HL-60/S4 treated with phorbol 12-myristate 13-acetate at 8.2 ng/mL for 4 days and 3 days (cell line): ENCODE measurements around the gene RFX3.

Experiments
- in situ Hi-C: fragments of 300-500 bp; cut with MboI; formaldehyde crosslinking; loops from 2 replicates; pipeline ENCODE4 v1.15.0; 2022; ENCODE audit warnings: low sequenced_read_pairs

RFX3 gene

GRCh38 chr9:3241290-3241689, 284.5 kb downstream of the RFX3 start:
- in situ Hi-C loops = loop anchor here (25.0 kb wide), 1 partner anchor 196 kb away; no protein-coding TSS in a partner anchor

- in situ Hi-C loops = loop anchor here (25.0 kb wide), 1 partner anchor 197 kb away; no protein-coding TSS in a partner anchor
Measured at GRCh38 chr9:3240656-3241268, 285.0 kb downstream of the RFX3 start.

- in situ Hi-C loops = loop anchor here (25.0 kb wide), 1 partner anchor 198 kb away; no protein-coding TSS in a partner anchor
Measured at GRCh38 chr9:3239240-3239639, 286.6 kb downstream of the RFX3 start.

- in situ Hi-C loops = loop anchor here (25.0 kb wide), 1 partner anchor 199 kb away; no protein-coding TSS in a partner anchor
Measured at GRCh38 chr9:3238236-3238635, 287.6 kb downstream of the RFX3 start.

- in situ Hi-C loops = loop anchor here (25.0 kb wide), 1 partner anchor 200 kb away; no protein-coding TSS in a partner anchor
Measured at GRCh38 chr9:3237121-3237520, 288.7 kb downstream of the RFX3 start.

- in situ Hi-C loops = loop anchor here (25.0 kb wide), 1 partner anchor 202 kb away; no protein-coding TSS in a partner anchor
Measured at GRCh38 chr9:3235497-3235896, 290.3 kb downstream of the RFX3 start.

GRCh38 chr9:3224931-3225330, 300.9 kb downstream of the RFX3 start:
- in situ Hi-C loops = loop anchor here (25.0 kb wide), 1 partner anchor 212 kb away; no protein-coding TSS in a partner anchor

GRCh38 chr9:3215658-3216057, 310.1 kb downstream of the RFX3 start:
- in situ Hi-C loops = no loop called here

- in situ Hi-C loops = no loop called here
Measured at GRCh38 chr9:3214741-3215140, 311.1 kb downstream of the RFX3 start.

GRCh38 chr9:3205421-3206095, 320.2 kb downstream of the RFX3 start:
- in situ Hi-C loops = no loop called here

- in situ Hi-C loops = no loop called here
Measured at GRCh38 chr9:3200331-3200774, 325.4 kb downstream of the RFX3 start.

- in situ Hi-C loops = no loop called here
Measured at GRCh38 chr9:3193791-3194190, 332.0 kb downstream of the RFX3 start.

GRCh38 chr9:3191715-3192114, 334.1 kb downstream of the RFX3 start:
- in situ Hi-C loops = no loop called here

GRCh38 chr9:3189113-3189861, 336.5 kb downstream of the RFX3 start:
- in situ Hi-C loops = no loop called here

GRCh38 chr9:3186751-3187150, 339.1 kb downstream of the RFX3 start:
- in situ Hi-C loops = no loop called here

GRCh38 chr9:3181049-3181953, 344.5 kb downstream of the RFX3 start:
- in situ Hi-C loops = no loop called here

- in situ Hi-C loops = no loop called here
Measured at GRCh38 chr9:3180696-3181048, 345.1 kb downstream of the RFX3 start.

GRCh38 chr9:3179711-3180110, 346.1 kb downstream of the RFX3 start:
- in situ Hi-C loops = no loop called here

GRCh38 chr9:3177936-3178335, 347.9 kb downstream of the RFX3 start:
- in situ Hi-C loops = no loop called here

- in situ Hi-C loops = no loop called here
Measured at GRCh38 chr9:3177146-3177761, 348.5 kb downstream of the RFX3 start.
